IgD-negative memory B cell (primary cell): Measurements from ENCODE around the gene SS18L1. TPM values are rescaled to one million over a fixed set of nuclear protein-coding genes. Genes with fewer than 3 reads are reported as not detected.
A peak's percentile ranks its signal among the peaks of the same experiment; 100 is the strongest.

Experiments used
- H3K27ac Mint-ChIP-seq, 3 donors: one replicate each; pipeline ENCODE4 v1.8.0; 2020 to 2022; ENCODE audit warnings: mild to moderate bottlenecking in 3 of 3, mixed read lengths in 3 of 3, moderate library complexity in 1 of 3
- H3K27me3 Mint-ChIP-seq: one replicate; pipeline ENCODE4 v1.8.0; 2021; ENCODE audit warnings: mixed read lengths
- H3K36me3 Mint-ChIP-seq: one replicate; pipeline ENCODE4 v1.8.0; 2020; ENCODE audit warnings: mild to moderate bottlenecking, mixed read lengths
- H3K4me1 Mint-ChIP-seq, 3 donors: one replicate each; pipeline ENCODE4 v1.8.0; 2020 to 2022; ENCODE audit warnings: mixed read lengths in 3 of 3, mild to moderate bottlenecking in 1 of 3
- H3K4me3 Mint-ChIP-seq, 4 donors: one replicate each; pipeline ENCODE4 v1.8.0; 2020 to 2022; ENCODE audit warnings: mild to moderate bottlenecking in 4 of 4, mixed read lengths in 4 of 4, moderate library complexity in 3 of 4
- H3K9me3 Mint-ChIP-seq, 3 donors: one replicate each; pipeline ENCODE4 v1.8.0; 2020 to 2021; ENCODE audit warnings: mixed read lengths in 3 of 3, mild to moderate bottlenecking in 1 of 3
- polyA plus RNA-seq: library from polyadenylated mRNA; unstranded; fragments of 300-500 nt; fragmentation: Illumina TruSeq; gene quantifications from one replicate; pipeline ENCODE4 v1.2.3, GENCODE V29; 2021

SS18L1 gene
- polyA plus RNA-seq, 1 donor from 2014 or later = 1.4 TPM

DNA sequence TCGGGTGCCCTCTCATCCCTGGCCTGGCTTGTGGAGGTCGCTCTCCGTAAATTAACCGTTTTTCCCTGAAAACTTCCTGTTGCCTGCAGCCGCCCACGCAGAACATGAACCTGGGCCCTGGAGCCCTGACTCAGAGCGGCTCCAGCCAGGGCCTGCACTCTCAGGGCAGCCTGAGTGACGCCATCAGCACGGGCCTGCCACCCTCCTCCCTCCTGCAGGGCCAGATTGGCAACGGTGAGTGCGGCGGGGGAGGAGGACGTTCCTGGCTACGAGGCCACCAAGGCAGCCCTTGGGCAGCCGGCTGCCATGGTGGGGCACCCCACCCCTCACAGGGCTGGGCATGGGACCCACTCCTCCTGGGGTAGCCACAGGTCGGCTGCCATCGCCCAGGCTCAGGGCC lies 17.8 kb downstream of the SS18L1 start:
- Mint-ChIP-seq H3K36me3 (peaks cover 3% of the 10 kb centered on the region), H3K9me3 (no peaks in the 10 kb centered on the region), H3K27ac (no peak overlapping the region), H3K27me3 (no peaks in the 10 kb centered on the region), H3K4me3 (no peak overlapping the region), H3K4me1 (peaks cover 0 to 2% (median 0%) of the 10 kb centered on the region in 3 donors)

DNA sequence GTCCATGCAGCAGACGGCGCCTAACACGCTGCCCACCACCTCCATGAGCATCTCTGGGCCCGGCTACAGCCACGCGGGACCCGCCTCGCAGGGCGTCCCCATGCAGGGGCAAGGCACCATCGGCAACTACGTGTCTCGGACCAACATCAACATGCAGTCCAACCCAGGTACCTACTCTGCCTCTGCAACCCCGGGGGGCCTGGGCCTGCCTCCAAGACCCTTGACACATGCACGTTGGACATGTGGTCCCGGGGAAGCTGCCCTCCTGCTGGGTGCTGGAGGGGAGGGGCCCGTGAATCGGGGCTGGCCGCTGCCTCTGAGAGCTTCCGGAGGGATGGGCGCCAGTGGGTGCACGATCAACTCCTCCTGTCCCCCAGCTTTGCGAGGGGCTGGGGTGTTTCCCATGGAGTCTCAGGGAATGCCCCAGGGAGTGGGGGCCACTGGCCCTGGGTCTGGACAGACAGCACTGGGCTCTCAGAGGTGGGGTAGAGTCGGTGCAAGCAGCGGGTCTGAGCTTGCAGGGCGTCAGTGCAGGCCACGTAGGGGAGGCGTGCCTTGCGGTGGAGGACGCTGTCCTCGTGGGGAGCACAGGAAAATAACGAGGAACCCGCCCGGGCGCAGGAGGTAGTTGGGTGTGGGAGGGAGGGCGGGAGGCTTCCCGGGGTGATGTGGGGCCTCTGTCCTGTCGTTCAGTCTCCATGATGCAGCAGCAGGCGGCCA lies 19.4 kb downstream of the SS18L1 start:
- Mint-ChIP-seq H3K27ac (no peak overlapping the region), H3K27me3 (no peaks in the 10 kb centered on the region), H3K9me3 (no peaks in the 10 kb centered on the region), H3K4me3 (no peak overlapping the region), H3K4me1 (no peaks in the 10 kb centered on the region), H3K36me3 (peaks cover 3% of the 10 kb centered on the region)

DNA sequence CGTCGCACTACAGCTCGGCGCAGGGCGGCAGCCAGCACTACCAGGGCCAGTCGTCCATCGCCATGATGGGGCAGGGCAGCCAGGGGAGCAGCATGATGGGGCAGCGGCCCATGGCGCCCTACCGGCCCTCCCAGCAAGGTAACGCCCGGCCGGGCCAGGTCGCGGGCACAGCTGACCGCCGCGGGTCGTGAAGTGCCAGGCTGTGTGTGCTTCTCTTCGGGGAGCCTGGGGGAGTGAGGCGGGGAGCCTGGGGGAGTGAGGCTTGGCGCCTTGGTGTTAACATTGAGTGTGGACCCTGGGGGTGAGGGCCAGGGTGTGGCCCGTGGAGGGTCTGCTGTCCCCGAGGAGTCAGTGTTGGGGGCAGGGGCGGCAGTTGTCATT lies 19.9 kb downstream of the SS18L1 start:
- Mint-ChIP-seq H3K36me3 (peaks cover 6% of the 10 kb centered on the region), H3K9me3 (no peaks in the 10 kb centered on the region), H3K27me3 (no peaks in the 10 kb centered on the region), H3K27ac (no peak overlapping the region), H3K4me1 (no peaks in the 10 kb centered on the region), H3K4me3 (no peak overlapping the region)

DNA sequence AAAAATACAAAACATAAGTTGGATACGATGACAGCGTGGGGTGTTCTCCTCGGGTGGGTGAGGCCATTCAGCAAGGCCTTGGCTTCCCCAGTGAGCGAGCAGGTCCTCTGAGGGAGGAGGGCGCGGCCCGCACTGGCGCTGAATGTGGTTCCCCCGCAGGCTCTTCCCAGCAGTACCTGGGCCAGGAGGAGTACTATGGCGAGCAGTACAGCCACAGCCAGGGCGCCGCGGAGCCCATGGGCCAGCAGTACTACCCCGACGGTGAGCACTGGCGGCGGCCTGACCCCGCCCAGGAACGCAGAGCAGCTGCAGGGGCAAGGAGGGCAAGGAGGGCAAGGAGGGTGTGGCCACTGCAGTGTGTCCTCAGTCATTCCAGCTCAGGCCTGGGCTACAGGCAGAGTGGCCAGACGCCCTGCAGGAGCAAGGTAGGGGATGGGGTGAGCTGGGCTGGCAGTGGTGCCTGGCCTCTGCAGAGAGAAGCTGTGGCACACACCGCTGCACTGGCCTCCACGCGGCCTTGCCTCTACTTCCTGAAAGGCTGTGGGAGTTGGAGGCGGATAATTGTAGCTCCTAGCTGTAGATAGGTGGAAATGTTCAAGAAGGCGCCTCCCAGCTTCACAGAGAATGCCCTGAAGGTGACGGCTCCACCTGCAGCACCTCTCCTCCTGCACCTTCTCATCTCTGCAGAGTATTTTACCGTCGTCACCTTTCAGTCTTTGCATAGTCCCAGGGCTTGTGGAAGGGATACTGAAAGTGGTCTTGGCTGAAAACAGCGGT lies 20.6 kb downstream of the SS18L1 start:
- H3K9me3 Mint-ChIP-seq = no peaks in the 10 kb centered on the region
- H3K36me3 Mint-ChIP-seq = peaks cover 6% of the 10 kb centered on the region
- H3K4me1 Mint-ChIP-seq = no peaks in the 10 kb centered on the region
- no peak overlapping the region for H3K4me3 Mint-ChIP-seq
- no peak overlapping the region for H3K27ac Mint-ChIP-seq
- no peaks in the 10 kb centered on the region for H3K27me3 Mint-ChIP-seq

DNA sequence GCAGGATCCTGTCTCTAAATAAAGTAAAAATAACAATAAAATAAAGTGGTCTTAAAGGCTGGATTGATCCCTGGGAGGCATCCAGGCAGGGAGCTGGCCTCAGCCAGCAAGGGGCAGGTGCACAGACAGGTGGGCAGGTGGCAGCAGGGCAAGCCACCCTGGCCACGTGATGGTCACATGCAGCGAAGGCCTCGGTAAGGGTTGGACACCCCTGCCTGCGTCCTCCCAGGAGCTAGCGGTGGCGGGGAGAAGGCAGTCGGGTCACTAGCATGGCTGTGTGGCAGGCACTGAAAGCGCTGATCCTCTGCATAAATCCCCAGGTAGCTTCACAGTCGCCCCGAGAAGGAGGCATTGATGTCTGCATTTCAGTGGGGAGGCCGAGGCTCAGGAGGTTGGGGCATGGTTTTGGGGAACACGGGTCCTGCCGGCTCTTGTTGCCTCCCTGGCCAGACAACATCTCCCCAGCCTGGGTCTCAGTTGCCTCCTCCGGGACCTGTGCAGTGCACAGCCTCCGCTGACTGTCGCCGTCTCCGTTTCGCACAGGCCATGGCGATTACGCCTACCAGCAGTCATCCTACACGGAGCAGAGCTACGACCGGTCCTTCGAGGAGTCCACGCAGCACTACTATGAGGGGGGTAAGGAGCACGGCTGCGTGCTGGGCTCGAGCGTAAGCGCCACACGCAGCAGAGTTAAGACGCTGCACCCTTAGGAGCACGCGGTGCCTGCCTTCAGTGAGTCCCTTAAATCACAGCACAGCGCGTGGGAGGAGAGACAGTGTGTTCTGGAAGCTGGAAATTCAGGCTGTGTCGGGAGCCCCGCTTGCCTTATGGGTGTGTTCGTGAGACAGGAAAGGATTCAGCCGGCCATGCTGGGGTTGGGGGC lies 21.6 kb downstream of the SS18L1 start:
- H3K36me3 Mint-ChIP-seq = peaks cover 6% of the 10 kb centered on the region
- no peaks in the 10 kb centered on the region for H3K4me1 Mint-ChIP-seq
- H3K27me3 Mint-ChIP-seq = no peaks in the 10 kb centered on the region
- H3K27ac Mint-ChIP-seq = no peak overlapping the region
- H3K4me3 Mint-ChIP-seq = no peak overlapping the region
- no peaks in the 10 kb centered on the region for H3K9me3 Mint-ChIP-seq

DNA sequence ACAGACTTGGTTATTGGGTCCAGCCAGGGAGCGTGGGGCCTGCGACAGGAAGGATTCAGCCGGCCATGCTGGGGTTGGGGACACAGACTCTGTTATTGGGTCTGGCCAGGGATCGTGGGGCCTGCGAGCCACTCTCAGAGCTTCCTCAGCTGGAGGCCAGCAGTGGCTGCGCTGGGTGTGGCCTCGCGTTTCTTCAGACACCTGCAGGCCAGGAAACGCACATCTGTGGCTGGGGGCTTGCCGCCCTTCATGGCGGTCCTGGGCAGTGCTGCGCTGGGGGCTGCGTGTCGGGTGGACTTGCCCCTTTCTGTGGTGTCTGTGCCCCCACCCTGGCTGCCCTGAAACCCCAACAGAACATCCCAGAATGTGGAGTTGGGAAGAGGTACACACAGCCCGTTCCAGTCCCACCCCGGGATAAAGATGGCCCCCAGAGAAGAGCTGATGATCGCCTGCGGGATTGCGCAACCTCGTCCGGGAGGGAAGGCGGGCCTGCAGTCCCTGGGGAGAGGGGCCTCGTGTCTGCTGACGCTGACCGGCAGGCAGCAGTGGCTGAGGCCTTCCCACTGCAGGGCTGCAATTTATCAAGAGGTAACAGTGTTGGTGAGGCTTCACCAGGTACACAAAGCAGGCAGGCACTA lies 22.3 kb downstream of the SS18L1 start:
- H3K4me1 Mint-ChIP-seq = no peaks in the 10 kb centered on the region
- peaks cover 3% of the 10 kb centered on the region for H3K36me3 Mint-ChIP-seq
- no peaks in the 10 kb centered on the region for H3K27me3 Mint-ChIP-seq
- H3K27ac Mint-ChIP-seq = no peak overlapping the region
- H3K9me3 Mint-ChIP-seq = no peaks in the 10 kb centered on the region
- H3K4me3 Mint-ChIP-seq = no peak overlapping the region

DNA sequence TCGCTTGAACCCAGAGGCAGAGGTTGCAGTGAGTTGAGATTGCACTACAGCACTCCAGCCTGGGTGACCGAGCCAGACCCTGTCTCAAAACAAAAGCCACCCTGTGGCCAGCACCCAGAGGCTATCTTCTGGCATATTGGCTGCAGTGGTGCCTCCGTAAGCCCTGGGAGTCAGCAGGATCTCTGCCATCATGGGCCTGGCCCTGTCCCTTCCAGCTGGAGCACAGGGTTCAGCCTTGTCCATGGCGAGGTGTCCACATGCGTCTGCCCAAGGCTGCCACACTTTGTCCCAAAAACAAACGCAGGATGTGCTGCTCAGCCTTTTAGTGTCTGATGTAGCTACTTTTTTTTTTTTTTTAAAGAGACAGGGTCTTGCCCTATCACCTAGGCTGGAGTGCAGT lies 23.9 kb downstream of the SS18L1 start:
- Mint-ChIP-seq H3K36me3 (peaks cover 3% of the 10 kb centered on the region), H3K9me3 (no peaks in the 10 kb centered on the region), H3K4me1 (no peaks in the 10 kb centered on the region), H3K27ac (no peak overlapping the region), H3K27me3 (no peaks in the 10 kb centered on the region), H3K4me3 (no peak overlapping the region)

DNA sequence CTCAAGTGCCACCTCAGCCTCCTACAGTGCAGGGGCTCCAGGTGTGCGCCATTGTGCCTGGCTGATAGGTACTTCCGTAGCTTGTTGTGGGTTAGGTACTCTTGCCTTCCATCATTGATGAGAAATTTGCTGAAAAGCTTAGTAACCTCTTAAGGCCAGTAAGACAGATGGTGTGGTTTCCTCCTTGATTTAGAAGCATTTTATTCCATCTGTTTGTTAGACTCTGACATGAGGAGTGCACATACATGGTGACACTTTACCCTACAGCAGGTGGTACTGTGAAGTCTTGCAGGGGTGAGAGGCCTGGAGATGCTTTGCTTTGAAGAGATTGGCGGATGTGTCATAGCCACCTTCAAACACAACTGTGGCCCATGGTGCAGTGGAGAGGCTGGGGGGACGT lies 24.5 kb downstream of the SS18L1 start:
- no peaks in the 10 kb centered on the region for H3K4me1 Mint-ChIP-seq
- no peaks in the 10 kb centered on the region for H3K9me3 Mint-ChIP-seq
- H3K27me3 Mint-ChIP-seq = no peaks in the 10 kb centered on the region
- peaks cover 3% of the 10 kb centered on the region for H3K36me3 Mint-ChIP-seq
- no peak overlapping the region for H3K27ac Mint-ChIP-seq
- no peak overlapping the region for H3K4me3 Mint-ChIP-seq

DNA sequence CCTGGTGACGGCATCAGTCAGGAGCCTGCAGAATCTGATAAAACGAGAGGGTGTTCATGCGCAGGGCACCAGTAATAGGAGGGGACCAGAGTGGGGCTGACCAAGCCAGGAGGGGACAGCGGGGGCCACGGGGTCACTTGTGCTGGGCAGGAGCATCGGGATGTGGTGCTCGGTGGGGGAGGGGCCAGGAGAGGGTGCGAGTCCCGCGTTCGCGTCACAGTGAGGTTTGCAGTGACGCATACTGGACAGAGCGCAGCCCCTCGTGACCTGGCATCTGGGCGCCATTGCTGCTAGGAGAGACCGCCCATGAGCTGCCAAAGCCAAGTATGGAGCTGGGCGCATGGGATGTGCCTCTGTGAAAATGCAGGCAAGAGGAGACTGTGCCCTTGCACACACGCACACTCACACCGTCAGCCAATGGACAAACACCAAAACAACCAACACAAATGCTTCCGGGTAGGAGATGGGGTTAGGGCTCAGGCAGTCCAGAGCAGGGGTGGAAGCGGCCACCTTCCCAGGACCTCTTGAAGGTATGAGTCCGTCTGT lies 25.4 kb downstream of the SS18L1 start:
- no peaks in the 10 kb centered on the region for H3K4me1 Mint-ChIP-seq
- H3K27me3 Mint-ChIP-seq = no peaks in the 10 kb centered on the region
- no peaks in the 10 kb centered on the region for H3K9me3 Mint-ChIP-seq
- H3K4me3 Mint-ChIP-seq = no peak overlapping the region
- H3K27ac Mint-ChIP-seq = no peak overlapping the region
- H3K36me3 Mint-ChIP-seq = peaks cover 4% of the 10 kb centered on the region

DNA sequence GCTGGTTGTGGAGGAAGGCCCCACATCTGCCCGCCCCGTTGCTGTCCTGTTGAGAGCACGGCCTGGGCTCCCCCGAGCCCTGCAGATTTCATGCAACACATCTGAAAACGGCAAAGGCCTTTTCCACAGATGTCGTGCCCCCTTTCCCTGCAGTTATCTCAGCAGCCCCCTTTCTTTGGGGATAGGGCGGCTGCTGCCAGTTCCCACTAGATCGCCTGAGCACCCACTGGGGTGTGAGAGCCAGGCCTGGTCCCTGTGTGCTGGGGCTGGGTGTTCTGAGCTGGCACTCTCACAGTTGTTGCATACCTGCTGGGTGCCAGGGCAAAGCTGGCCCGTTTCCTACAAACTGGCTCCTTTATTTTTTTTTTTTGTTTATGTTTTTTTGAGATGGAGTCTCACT lies 27.0 kb downstream of the SS18L1 start:
- Mint-ChIP-seq H3K36me3 (peaks cover 6% of the 10 kb centered on the region), H3K9me3 (no peaks in the 10 kb centered on the region), H3K4me1 (no peaks in the 10 kb centered on the region), H3K4me3 (no peak overlapping the region), H3K27me3 (no peaks in the 10 kb centered on the region), H3K27ac (no peak overlapping the region)

DNA sequence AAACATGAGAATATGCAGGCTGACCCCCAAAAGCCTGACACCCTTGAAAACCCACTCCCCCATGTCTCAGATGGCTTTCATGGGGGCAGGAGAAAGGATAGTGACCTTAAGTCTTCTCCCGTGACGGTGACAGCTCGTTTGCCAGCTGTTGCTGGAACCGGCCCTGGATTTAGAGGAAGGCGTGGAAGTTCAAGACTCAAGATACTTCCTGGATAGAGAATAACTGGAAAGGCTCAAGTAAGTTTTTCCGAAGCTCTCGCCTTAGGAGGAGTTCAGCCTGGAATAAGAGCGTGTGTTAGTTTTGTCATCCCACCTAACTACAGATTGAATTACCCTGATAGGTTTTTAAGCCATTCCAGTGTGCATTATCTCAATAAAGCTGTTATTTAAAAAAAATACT lies 27.7 kb downstream of the SS18L1 start:
- Mint-ChIP-seq H3K36me3 (peaks cover 6% of the 10 kb centered on the region), H3K4me3 (no peak overlapping the region), H3K4me1 (no peaks in the 10 kb centered on the region), H3K27me3 (no peaks in the 10 kb centered on the region), H3K27ac (no peak overlapping the region), H3K9me3 (no peaks in the 10 kb centered on the region)

DNA sequence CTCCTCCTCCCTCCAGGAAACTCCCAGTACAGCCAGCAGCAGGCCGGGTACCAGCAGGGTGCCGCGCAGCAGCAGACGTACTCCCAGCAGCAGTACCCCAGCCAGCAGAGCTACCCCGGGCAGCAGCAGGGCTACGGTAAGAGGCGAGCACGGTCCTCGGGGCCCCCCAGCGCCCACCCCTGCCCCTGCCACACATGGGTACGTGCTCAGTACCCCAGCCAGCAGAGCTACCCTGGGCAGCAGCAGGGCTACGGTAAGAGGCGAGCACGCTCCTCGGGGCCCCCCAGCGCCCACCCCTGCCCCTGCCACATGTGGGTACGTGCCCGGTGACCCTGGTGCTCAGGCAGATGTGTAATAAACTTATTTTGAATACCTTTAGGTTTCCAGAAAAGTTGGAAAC lies 29.1 kb downstream of the SS18L1 start:
- H3K36me3 Mint-ChIP-seq = peaks cover 6% of the 10 kb centered on the region
- no peaks in the 10 kb centered on the region for H3K9me3 Mint-ChIP-seq
- H3K27me3 Mint-ChIP-seq = no peaks in the 10 kb centered on the region
- H3K27ac Mint-ChIP-seq = no peak overlapping the region
- H3K4me1 Mint-ChIP-seq = no peaks in the 10 kb centered on the region
- no peak overlapping the region for H3K4me3 Mint-ChIP-seq

DNA sequence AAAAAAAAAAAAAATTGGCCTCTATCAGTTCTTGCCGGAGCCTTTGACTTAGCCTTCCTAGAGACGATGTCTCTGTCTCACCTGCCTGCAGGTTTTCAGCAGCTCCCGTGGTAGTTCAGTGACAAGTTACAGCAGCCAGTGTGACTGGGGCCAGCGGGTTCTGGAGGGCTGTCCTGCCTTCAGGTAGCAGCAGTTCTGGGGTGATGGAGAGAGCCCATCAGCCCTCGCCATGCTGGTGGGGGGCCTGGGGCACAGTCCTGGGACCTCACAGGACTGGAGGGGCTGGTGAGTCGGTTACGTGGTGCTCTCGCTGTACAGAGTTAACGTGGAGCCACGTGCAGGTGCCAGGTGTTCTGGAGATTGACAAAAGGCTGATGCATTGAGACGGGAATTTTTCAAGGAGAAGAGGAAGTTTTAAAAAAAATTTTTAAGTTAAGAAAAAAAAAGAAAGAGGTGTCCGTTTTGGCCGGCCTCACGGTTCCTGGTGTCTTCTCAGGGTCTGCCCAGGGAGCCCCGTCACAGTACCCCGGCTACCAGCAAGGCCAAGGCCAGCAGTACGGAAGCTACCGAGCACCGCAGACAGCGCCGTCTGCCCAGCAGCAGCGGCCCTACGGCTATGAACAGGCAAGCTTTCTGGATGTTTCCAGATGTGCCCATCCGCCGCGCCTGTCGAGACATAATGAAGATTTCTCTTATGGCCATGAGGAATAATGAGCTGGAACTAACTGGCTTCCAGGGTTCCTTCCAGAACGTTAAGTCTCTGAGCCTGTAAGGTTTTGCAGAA lies 30.6 kb downstream of the SS18L1 start:
- Mint-ChIP-seq H3K9me3 (no peaks in the 10 kb centered on the region), H3K27ac (peak overlapping the region in 1 of 3 donors; percentile 82), H3K4me1 (peaks cover 0 to 1% (median 0%) of the 10 kb centered on the region in 3 donors), H3K27me3 (no peaks in the 10 kb centered on the region), H3K4me3 (peak overlapping the region in 1 of 4 donors; percentile 35), H3K36me3 (peaks cover 3% of the 10 kb centered on the region)
